ENCODE data around the gene TAC3.
"Not testable (repeated sequence)": the region's sequence is repeated elsewhere in the genome, so short reads cannot be mapped to it uniquely, and the experiment has no call there.

TAC3 gene

GRCh38 chr12:57027011-57027804 is 10.9 kb upstream of the TAC3 start:
- ATAC-seq: no peak
- TF ChIP-seq POU6F1 (CRISPR knock-in tag; IDR thresholded peaks at IDR 0.05; ENCODE audit: borderline replicate concordance, low read depth) (no peak), OSR1 (CRISPR knock-in tag; IDR thresholded peaks at IDR 0.05) (no peak), PATZ1 (CRISPR knock-in tag; IDR thresholded peaks at IDR 0.05; ENCODE audit: borderline replicate concordance) (no peak), CSRNP3 (CRISPR knock-in tag; IDR thresholded peaks at IDR 0.05) (no peak), ARNTL (CRISPR knock-in tag; IDR thresholded peaks at IDR 0.05; ENCODE audit: borderline replicate concordance, low read depth) (no peak), ZC3H10 (CRISPR knock-in tag; IDR thresholded peaks at IDR 0.05) (no peak), ESRRG (CRISPR knock-in tag; IDR thresholded peaks at IDR 0.05) (no peak), SNAI2 (CRISPR knock-in tag; IDR thresholded peaks at IDR 0.05) (no peak), BACH2 (CRISPR knock-in tag; IDR thresholded peaks at IDR 0.05; ENCODE audit: borderline replicate concordance) (no peak), GLIS3 (CRISPR knock-in tag; IDR thresholded peaks at IDR 0.05) (no peak), CREB5 (CRISPR knock-in tag; IDR thresholded peaks at IDR 0.05; ENCODE audit: low read depth) (no peak), ZNF70 (CRISPR knock-in tag; IDR thresholded peaks at IDR 0.05) (no peak)

- no peak for ATAC-seq
- TF ChIP-seq OSR1 (CRISPR knock-in tag; IDR thresholded peaks at IDR 0.05) (no peak), PPARA (CRISPR knock-in tag; IDR thresholded peaks at IDR 0.05; ENCODE audit: borderline replicate concordance) (no peak), CSRNP3 (CRISPR knock-in tag; IDR thresholded peaks at IDR 0.05) (no peak), GLIS3 (CRISPR knock-in tag; IDR thresholded peaks at IDR 0.05) (no peak), ZC3H10 (CRISPR knock-in tag; IDR thresholded peaks at IDR 0.05) (no peak), PATZ1 (CRISPR knock-in tag; IDR thresholded peaks at IDR 0.05; ENCODE audit: borderline replicate concordance) (no peak), TCF4 (CRISPR knock-in tag; IDR thresholded peaks at IDR 0.05; ENCODE audit: borderline replicate concordance) (no peak), TSHZ2 (CRISPR knock-in tag; IDR thresholded peaks at IDR 0.05) (no peak), CREB5 (CRISPR knock-in tag; IDR thresholded peaks at IDR 0.05; ENCODE audit: low read depth) (no peak), SNAI2 (CRISPR knock-in tag; IDR thresholded peaks at IDR 0.05) (no peak), BACH2 (CRISPR knock-in tag; IDR thresholded peaks at IDR 0.05; ENCODE audit: borderline replicate concordance) (no peak), ARNTL (CRISPR knock-in tag; IDR thresholded peaks at IDR 0.05; ENCODE audit: borderline replicate concordance, low read depth) (no peak), ISL1 (CRISPR knock-in tag; IDR thresholded peaks at IDR 0.05) (no peak), POU6F1 (CRISPR knock-in tag; IDR thresholded peaks at IDR 0.05; ENCODE audit: borderline replicate concordance, low read depth) (no peak), ZNF70 (CRISPR knock-in tag; IDR thresholded peaks at IDR 0.05) (no peak)
Measured at GRCh38 chr12:57025196-57025595, 8.9 kb upstream of the TAC3 start.

GRCh38 chr12:57022324-57022723 is 6.0 kb upstream of the TAC3 start:
- not testable (repeated sequence) for ATAC-seq

Data from SK-N-SH treated with all-trans-retinoic acid at 6 μM for 48 hours (cell line).